ENCODE results near the gene SHTN1. TPM values are rescaled to one million over a fixed set of nuclear protein-coding genes. Genes with fewer than 3 reads are reported as not detected.

SHTN1 gene
- total RNA-seq, 6 donors from 2014 or later, result 32.3 to 67.9 (median 37.2) TPM

- Histone ChIP-seq H3K4me1 (no peaks in the 10 kb centered on the region), H3K4me3 (no peak overlapping the region), H3K27ac (no peak overlapping the region), H3K36me3 (no peaks in the 10 kb centered on the region), H3K9me3 (no peaks in the 10 kb centered on the region), H3K27me3 (no peaks in the 10 kb centered on the region)
- ATAC-seq (ENCODE audit: low FRiP score in 2 of 2) (no peak), DNase-seq (no peak)
- WGBS, 2 donors, result 90 to 95% methylated on average over 3 of the region's 3 CpGs
- TF ChIP-seq CTCF (IDR thresholded peaks at IDR 0.05), result no peak
- no peak for TF ChIP-seq POLR2A (IDR thresholded peaks at IDR 0.05)
- TF ChIP-seq EP300 (IDR thresholded peaks at IDR 0.05), result no peak
- no peak for TF ChIP-seq POLR2AphosphoS5 (IDR thresholded peaks at IDR 0.05)
These were observed 9.3 kb downstream of the SHTN1 start for GRCh38 chr10:116995648-116996047.

GRCh38 chr10:116994113-116994890, 10.7 kb downstream of the SHTN1 start:
- WGBS, 2 donors, result 88 to 93% methylated on average over 1 of the region's 1 CpG
- no peak for TF ChIP-seq EP300 (IDR thresholded peaks at IDR 0.05)
- no peak for TF ChIP-seq POLR2A (IDR thresholded peaks at IDR 0.05)
- TF ChIP-seq POLR2AphosphoS5 (IDR thresholded peaks at IDR 0.05), result no peak
- no peak for TF ChIP-seq CTCF (IDR thresholded peaks at IDR 0.05)
- H3K36me3 ChIP-seq, result no peaks in the 10 kb centered on the region
- H3K4me1 ChIP-seq, result no peaks in the 10 kb centered on the region
- no peaks in the 10 kb centered on the region for H3K27me3 ChIP-seq
- ATAC-seq (ENCODE audit: low FRiP score in 2 of 2) (no peak), DNase-seq (no peak)
- H3K27ac ChIP-seq, result no peak overlapping the region
- no peaks in the 10 kb centered on the region for H3K9me3 ChIP-seq
- H3K4me3 ChIP-seq, result no peak overlapping the region

GRCh38 chr10:116993610-116994009, 11.4 kb downstream of the SHTN1 start:
- TF ChIP-seq CTCF (IDR thresholded peaks at IDR 0.05) (no peak), EP300 (IDR thresholded peaks at IDR 0.05) (no peak), POLR2AphosphoS5 (IDR thresholded peaks at IDR 0.05) (no peak), POLR2A (IDR thresholded peaks at IDR 0.05) (no peak)
- Histone ChIP-seq H3K27me3 (no peaks in the 10 kb centered on the region), H3K4me1 (no peaks in the 10 kb centered on the region), H3K4me3 (no peak overlapping the region), H3K36me3 (no peaks in the 10 kb centered on the region), H3K9me3 (no peaks in the 10 kb centered on the region), H3K27ac (no peak overlapping the region)
- ATAC-seq (ENCODE audit: low FRiP score in 2 of 2) (no peak), DNase-seq (no peak)
- 92 to 93% methylated on average over 2 of the region's 2 CpGs for WGBS, 2 donors

- Histone ChIP-seq H3K9me3 (no peaks in the 10 kb centered on the region), H3K4me1 (no peaks in the 10 kb centered on the region), H3K4me3 (no peak overlapping the region), H3K27me3 (no peaks in the 10 kb centered on the region), H3K27ac (no peak overlapping the region), H3K36me3 (no peaks in the 10 kb centered on the region)
- WGBS, 2 donors, result 48 to 57% methylated on average over 1 of the region's 1 CpG
- no peak for TF ChIP-seq EP300 (IDR thresholded peaks at IDR 0.05)
- TF ChIP-seq CTCF (IDR thresholded peaks at IDR 0.05), result no peak
- TF ChIP-seq POLR2A (IDR thresholded peaks at IDR 0.05), result no peak
- TF ChIP-seq POLR2AphosphoS5 (IDR thresholded peaks at IDR 0.05), result no peak
- DNase-seq, result no peak
- no peak for ATAC-seq (ENCODE audit: low FRiP score in 2 of 2)
These were observed 12.8 kb downstream of the SHTN1 start for GRCh38 chr10:116992183-116992582.

- H3K4me3 ChIP-seq, result no peak overlapping the region
- no peaks in the 10 kb centered on the region for H3K4me1 ChIP-seq
- DNase-seq (no peak), ATAC-seq (ENCODE audit: low FRiP score in 2 of 2) (no peak)
- no peak overlapping the region for H3K27ac ChIP-seq
- 72 to 80% methylated on average over 3 of the region's 3 CpGs for WGBS, 2 donors
- H3K36me3 ChIP-seq, result no peaks in the 10 kb centered on the region
- TF ChIP-seq EP300 (IDR thresholded peaks at IDR 0.05), result no peak
- no peak for TF ChIP-seq POLR2AphosphoS5 (IDR thresholded peaks at IDR 0.05)
- no peak for TF ChIP-seq CTCF (IDR thresholded peaks at IDR 0.05)
- TF ChIP-seq POLR2A (IDR thresholded peaks at IDR 0.05), result no peak
- H3K27me3 ChIP-seq, result no peaks in the 10 kb centered on the region
- no peaks in the 10 kb centered on the region for H3K9me3 ChIP-seq
These were observed 14.6 kb downstream of the SHTN1 start for GRCh38 chr10:116990276-116990800.
